BJ (cell line): ENCODE measurements around the gene ENTHD1. TPM values are rescaled to one million over a fixed set of nuclear protein-coding genes. Genes with fewer than 3 reads are reported as not detected.
"Not testable (repeated sequence)": the region's sequence is repeated elsewhere in the genome, so short reads cannot be mapped to it uniquely, and the experiment has no call there.

Experiments used
- CTCF ChIA-PET: fragments of 350-600 bp; formaldehyde crosslinking; extraction: SDS; loops from one replicate; lab custom pipeline; 2021; ENCODE audit warnings: antibody characterized with exemption, inconsistent platforms; lab: Yijun Ruan, JAX
- POLR2A ChIA-PET: fragments of 300-600 bp; sonication (Branson Sonifier 250); formaldehyde crosslinking; extraction: SDS; loops from one replicate; lab custom pipeline; 2021; ENCODE audit warnings: antibody characterized with exemption; lab: Charles Lee
- DNase-seq: peaks from one replicate; pipeline ENCODE4 v3.0.0-alpha.2; 2011; ENCODE audit warnings: low read depth
- H3K27me3 ChIP-seq: 2 replicates; pipeline ENCODE4 v1.6.0; 2011; ENCODE audit warnings: low read length; ENCODE audit not compliant: control insufficient read depth, insufficient read depth
- H3K36me3 ChIP-seq: 2 replicates; pipeline ENCODE4 v1.5.1; 2011; ENCODE audit warnings: low read length; ENCODE audit not compliant: control insufficient read depth, insufficient read depth
- H3K4me3 ChIP-seq: 2 replicates; pipeline ENCODE4 v1.5.1; 2011; ENCODE audit warnings: low read depth, mild to moderate bottlenecking, control low read depth, low read length
- polyA plus RNA-seq: library from polyadenylated mRNA; depleted of rRNA; stranded (reverse); fragments of >200 nt; gene quantifications from 2 replicates; pipeline ENCODE4 v1.2.3, GENCODE V29; 2011
- TF ChIP-seq, protein P1 (sequence below): IDR thresholded peaks from 2 replicates; pipeline ENCODE4 v1.5.1; 2011; ENCODE audit warnings: low read depth, mild to moderate bottlenecking, control low read depth, inconsistent platforms, low read length, moderate library complexity; ENCODE audit not compliant: insufficient read depth

The ENTHD1 gene
- polyA plus RNA-seq, 1 experiment = not detected

DNA sequence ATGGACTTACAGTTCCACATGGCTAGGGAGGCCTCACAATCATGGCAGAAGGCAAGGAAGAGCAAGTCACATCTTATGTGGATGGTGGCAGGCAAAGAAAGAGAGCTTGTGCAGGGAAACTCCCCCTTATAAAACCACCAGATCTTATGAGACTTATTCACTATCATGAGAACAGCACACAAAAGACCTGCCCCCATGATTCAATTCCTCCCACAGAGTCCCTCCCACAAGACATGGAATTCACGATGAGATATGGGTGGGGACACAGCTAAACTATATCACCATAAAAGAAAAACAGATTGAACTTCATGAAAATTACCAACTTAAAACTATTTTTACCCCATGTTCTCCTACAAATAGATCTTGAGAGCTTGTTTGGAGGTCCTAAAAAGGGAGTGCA, 19.6 kb downstream of the ENTHD1 start:
- no peak for DNase-seq
- POLR2A ChIA-PET = no interaction called here
- TF ChIP-seq, protein P1, sequence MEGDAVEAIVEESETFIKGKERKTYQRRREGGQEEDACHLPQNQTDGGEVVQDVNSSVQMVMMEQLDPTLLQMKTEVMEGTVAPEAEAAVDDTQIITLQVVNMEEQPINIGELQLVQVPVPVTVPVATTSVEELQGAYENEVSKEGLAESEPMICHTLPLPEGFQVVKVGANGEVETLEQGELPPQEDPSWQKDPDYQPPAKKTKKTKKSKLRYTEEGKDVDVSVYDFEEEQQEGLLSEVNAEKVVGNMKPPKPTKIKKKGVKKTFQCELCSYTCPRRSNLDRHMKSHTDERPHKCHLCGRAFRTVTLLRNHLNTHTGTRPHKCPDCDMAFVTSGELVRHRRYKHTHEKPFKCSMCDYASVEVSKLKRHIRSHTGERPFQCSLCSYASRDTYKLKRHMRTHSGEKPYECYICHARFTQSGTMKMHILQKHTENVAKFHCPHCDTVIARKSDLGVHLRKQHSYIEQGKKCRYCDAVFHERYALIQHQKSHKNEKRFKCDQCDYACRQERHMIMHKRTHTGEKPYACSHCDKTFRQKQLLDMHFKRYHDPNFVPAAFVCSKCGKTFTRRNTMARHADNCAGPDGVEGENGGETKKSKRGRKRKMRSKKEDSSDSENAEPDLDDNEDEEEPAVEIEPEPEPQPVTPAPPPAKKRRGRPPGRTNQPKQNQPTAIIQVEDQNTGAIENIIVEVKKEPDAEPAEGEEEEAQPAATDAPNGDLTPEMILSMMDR = no peak
- no peaks in the 10 kb centered on the region for H3K36me3 ChIP-seq
- H3K4me3 ChIP-seq = no peak overlapping the region
- CTCF ChIA-PET = no interaction called here
- H3K27me3 ChIP-seq = peaks cover 2% of the 10 kb centered on the region; the same call in 1 of the 2 replicates

DNA sequence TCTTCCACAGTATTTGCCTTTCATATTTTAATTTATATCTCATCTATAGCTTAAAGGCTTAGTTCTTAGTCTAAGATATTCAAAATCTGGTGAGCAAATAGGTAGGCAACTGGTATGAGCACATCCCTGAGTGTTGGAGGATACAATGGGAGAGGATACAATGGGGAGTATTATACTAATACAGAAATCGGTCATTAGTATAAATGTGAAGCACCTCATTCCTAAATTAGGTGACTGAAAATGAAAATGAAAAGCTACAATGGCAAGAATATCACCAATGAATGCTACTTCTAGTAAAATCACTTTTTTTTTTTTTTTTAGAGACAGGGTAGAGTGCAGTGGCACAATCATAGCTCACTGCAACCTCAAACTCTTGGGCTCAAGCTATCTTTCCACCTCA, 21.0 kb downstream of the ENTHD1 start:
- ChIA-PET POLR2A (no interaction called here), CTCF (interaction anchor here (1.3 kb wide), 1 partner anchor 8 kb away, joined by 3 read pairs; no protein-coding TSS in a partner anchor)

DNA sequence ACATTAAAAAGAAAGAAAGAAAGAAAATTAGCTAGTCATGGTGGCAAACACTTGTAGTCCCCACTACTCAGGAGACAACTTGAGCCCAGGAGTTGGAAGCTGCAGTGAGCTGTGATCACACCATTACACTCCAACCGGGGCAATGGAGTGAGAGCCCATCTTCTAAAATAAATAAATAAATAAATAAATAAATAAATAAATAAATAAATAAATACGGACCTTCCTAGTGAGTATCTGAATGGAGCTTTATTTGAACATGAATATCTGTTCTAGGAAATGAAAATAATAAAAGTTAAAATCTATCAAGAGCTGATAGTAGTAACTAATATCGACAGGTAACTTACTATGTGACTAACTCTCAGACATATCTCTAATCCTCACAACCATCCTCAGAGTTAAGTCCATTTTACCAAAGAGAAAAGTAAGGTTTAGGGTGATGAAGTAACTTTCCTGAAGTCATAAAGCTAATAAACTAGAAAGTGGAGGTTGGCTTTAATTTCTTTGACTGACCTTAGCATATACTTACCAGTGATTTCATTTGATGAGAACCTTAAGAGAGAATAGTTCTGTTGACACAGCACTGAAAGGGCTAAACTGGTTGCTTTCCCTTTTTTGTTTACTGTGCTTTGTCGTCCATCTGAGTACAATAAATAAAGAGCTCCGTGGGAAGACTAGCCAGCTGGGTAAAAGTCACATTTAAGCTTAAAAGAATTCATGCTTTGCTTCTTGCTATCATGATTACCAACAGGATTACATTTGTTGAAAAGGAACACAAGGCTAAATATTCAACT, 22.4 kb downstream of the ENTHD1 start:
- no peak overlapping the region for H3K4me3 ChIP-seq
- CTCF ChIA-PET = interaction anchor here (1.3 kb wide), 1 partner anchor 9 kb away, joined by 3 read pairs; no protein-coding TSS in a partner anchor
- POLR2A ChIA-PET = no interaction called here

More for the DNA sequence above, 21.0 kb downstream of the ENTHD1 start:
- Histone ChIP-seq H3K27me3 (peaks cover 2% of the 10 kb centered on the region; the same call in 1 of the 2 replicates), H3K4me3 (no peak overlapping the region), H3K36me3 (no peaks in the 10 kb centered on the region)
- TF ChIP-seq, protein P1 = no peak
- DNase-seq = no peak

DNA sequence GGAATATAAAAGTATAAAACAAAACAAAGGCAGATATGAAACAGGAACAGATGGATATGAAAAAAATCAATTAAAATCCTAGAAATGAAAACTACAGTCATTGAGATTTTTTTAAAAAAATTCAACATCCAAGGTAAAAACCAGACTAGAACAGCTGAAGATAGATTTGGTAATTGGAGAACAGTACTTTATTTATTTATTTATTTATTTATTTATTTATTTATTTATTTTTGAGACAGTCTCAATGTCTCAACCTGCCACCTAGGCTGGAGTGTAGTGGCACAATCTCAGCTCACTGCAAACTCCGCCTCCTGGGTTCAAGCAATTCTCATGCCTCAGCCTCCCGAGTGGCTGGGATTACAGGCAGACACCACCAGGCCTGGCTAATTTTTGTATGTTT, 23.8 kb downstream of the ENTHD1 start:
- H3K27me3 ChIP-seq, CTCF ChIA-PET, H3K4me3 ChIP-seq, POLR2A ChIA-PET, DNase-seq, H3K36me3 ChIP-seq: not testable (repeated sequence)

More for the DNA sequence above, 22.4 kb downstream of the ENTHD1 start:
- TF ChIP-seq, protein P1 = no peak
- Histone ChIP-seq H3K27me3 (no peaks in the 10 kb centered on the region), H3K36me3 (no peaks in the 10 kb centered on the region)
- no peak for DNase-seq

DNA sequence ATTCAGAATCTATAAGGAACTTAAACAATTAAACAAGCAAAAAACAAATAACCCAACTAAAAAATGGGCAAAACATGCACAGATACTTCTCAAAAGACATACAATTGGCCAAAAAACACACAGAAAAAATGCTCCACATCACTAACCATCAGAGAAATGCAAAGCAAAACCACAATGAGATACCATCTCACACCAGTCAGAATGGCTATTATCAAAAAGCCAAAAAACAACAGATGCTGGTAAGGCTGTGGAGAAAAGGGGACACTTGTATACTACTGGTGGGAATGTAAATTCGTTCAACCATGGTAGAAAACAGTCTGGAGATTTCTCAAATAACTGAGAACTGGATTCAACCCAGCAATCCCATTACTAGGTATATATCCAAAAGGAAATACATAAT, 24.8 kb downstream of the ENTHD1 start:
- POLR2A ChIA-PET = no interaction called here
- Histone ChIP-seq H3K36me3 (no peaks in the 10 kb centered on the region), H3K4me3 (no peak overlapping the region), H3K27me3 (no peaks in the 10 kb centered on the region; the same call in 1 of the 2 replicates)
- CTCF ChIA-PET = no interaction called here
- DNase-seq = no peak
- TF ChIP-seq, protein P1 = no peak
